ENCODE measurements around the gene LYST.
"Not testable (repeated sequence)": the region's sequence is repeated elsewhere in the genome, so short reads cannot be mapped to it uniquely, and the experiment has no call there.

Gene LYST

GRCh38 chr1:235628316-235629005, 238.2 kb downstream of the LYST start:
- Mint-ChIP-seq H3K4me3 (no peak overlapping the region), H3K9me3 (no peaks in the 10 kb centered on the region), H3K27me3 (peaks cover 12 to 36% of the 10 kb centered on the region in 2 donors), H3K27ac (no peak overlapping the region), H3K36me3 (no peaks in the 10 kb centered on the region), H3K4me1 (peaks cover 2 to 11% of the 10 kb centered on the region in 2 donors)
- ATAC-seq (replicated peaks): no peak
- DNase-seq: no peak

- Mint-ChIP-seq H3K4me3 (no peak overlapping the region), H3K27me3 (peaks cover 18 to 24% of the 10 kb centered on the region in 2 donors), H3K36me3 (no peaks in the 10 kb centered on the region), H3K9me3 (no peaks in the 10 kb centered on the region), H3K4me1 (no peaks in the 10 kb centered on the region), H3K27ac (no peak overlapping the region)
- DNase-seq: no peak
- no peak for ATAC-seq (replicated peaks)
These were observed 240.9 kb downstream of the LYST start for GRCh38 chr1:235625831-235626230.

- ATAC-seq (replicated peaks): no peak
- Mint-ChIP-seq H3K4me1 (no peaks in the 10 kb centered on the region), H3K36me3 (no peaks in the 10 kb centered on the region), H3K27me3 (peaks cover 18 to 23% of the 10 kb centered on the region in 2 donors), H3K27ac (no peak overlapping the region), H3K9me3 (no peaks in the 10 kb centered on the region), H3K4me3 (no peak overlapping the region)
- no peak for DNase-seq
These were observed 241.4 kb downstream of the LYST start for GRCh38 chr1:235625340-235625739.

- Mint-ChIP-seq H3K27me3 (peaks cover 18 to 23% of the 10 kb centered on the region in 2 donors), H3K4me3 (no peak overlapping the region), H3K4me1 (no peaks in the 10 kb centered on the region), H3K9me3 (no peaks in the 10 kb centered on the region), H3K36me3 (no peaks in the 10 kb centered on the region), H3K27ac (no peak overlapping the region)
- no peak for DNase-seq
- ATAC-seq (replicated peaks): no peak
These were observed 241.9 kb downstream of the LYST start for GRCh38 chr1:235624721-235625333.

GRCh38 chr1:235622936-235623779, 243.5 kb downstream of the LYST start:
- DNase-seq (no peak), ATAC-seq (replicated peaks) (no peak)
- H3K36me3 Mint-ChIP-seq: no peaks in the 10 kb centered on the region
- H3K4me1 Mint-ChIP-seq: no peaks in the 10 kb centered on the region
- no peaks in the 10 kb centered on the region for H3K9me3 Mint-ChIP-seq
- no peak overlapping the region for H3K4me3 Mint-ChIP-seq
- H3K27ac Mint-ChIP-seq: no peak overlapping the region
- peaks cover 18 to 23% of the 10 kb centered on the region in 2 donors for H3K27me3 Mint-ChIP-seq

GRCh38 chr1:235619149-235619548, 247.6 kb downstream of the LYST start:
- not testable (repeated sequence) for H3K4me3 Mint-ChIP-seq; H3K9me3 Mint-ChIP-seq; H3K36me3 Mint-ChIP-seq; DNase-seq; ATAC-seq (replicated peaks); H3K27ac Mint-ChIP-seq; H3K4me1 Mint-ChIP-seq
- H3K27me3 Mint-ChIP-seq: peaks cover 16 to 18% of the 10 kb centered on the region in 2 donors

- no peak for ATAC-seq (replicated peaks)
- no peak overlapping the region for H3K4me3 Mint-ChIP-seq
- H3K27me3 Mint-ChIP-seq: peaks cover 5 to 6% of the 10 kb centered on the region in 2 donors
- DNase-seq: no peak
- H3K36me3 Mint-ChIP-seq: no peaks in the 10 kb centered on the region
- no peaks in the 10 kb centered on the region for H3K4me1 Mint-ChIP-seq
- H3K27ac Mint-ChIP-seq: no peak overlapping the region
- no peaks in the 10 kb centered on the region for H3K9me3 Mint-ChIP-seq
These were observed 248.9 kb downstream of the LYST start for GRCh38 chr1:235617808-235618207.

- Mint-ChIP-seq H3K4me1 (no peaks in the 10 kb centered on the region), H3K27ac (no peak overlapping the region), H3K4me3 (no peak overlapping the region), H3K36me3 (no peaks in the 10 kb centered on the region), H3K27me3 (peaks cover 6% of the 10 kb centered on the region in 2 donors), H3K9me3 (no peaks in the 10 kb centered on the region)
- DNase-seq: no peak
- no peak for ATAC-seq (replicated peaks)
These were observed 249.6 kb downstream of the LYST start for GRCh38 chr1:235617140-235617539.

- DNase-seq (no peak), ATAC-seq (replicated peaks) (no peak)
- no peak overlapping the region for H3K4me3 Mint-ChIP-seq
- H3K36me3 Mint-ChIP-seq: no peaks in the 10 kb centered on the region
- no peak overlapping the region for H3K27ac Mint-ChIP-seq
- peaks cover 6 to 8% of the 10 kb centered on the region in 2 donors for H3K27me3 Mint-ChIP-seq
- H3K9me3 Mint-ChIP-seq: no peaks in the 10 kb centered on the region
- H3K4me1 Mint-ChIP-seq: no peaks in the 10 kb centered on the region
These were observed 252.2 kb downstream of the LYST start for GRCh38 chr1:235614442-235614954.

- no peak for DNase-seq
- no peaks in the 10 kb centered on the region for H3K9me3 Mint-ChIP-seq
- ATAC-seq (replicated peaks): no peak
- peaks cover 6 to 8% of the 10 kb centered on the region in 2 donors for H3K27me3 Mint-ChIP-seq
- no peaks in the 10 kb centered on the region for H3K36me3 Mint-ChIP-seq
- H3K27ac Mint-ChIP-seq: no peak overlapping the region
- no peak overlapping the region for H3K4me3 Mint-ChIP-seq
- no peaks in the 10 kb centered on the region for H3K4me1 Mint-ChIP-seq
These were observed 253.1 kb downstream of the LYST start for GRCh38 chr1:235613602-235614001.

GRCh38 chr1:235612761-235613160, 253.9 kb downstream of the LYST start:
- H3K4me1 Mint-ChIP-seq: no peaks in the 10 kb centered on the region

More at GRCh38 chr1:235612761-235613160, 253.9 kb downstream of the LYST start:
- no peaks in the 10 kb centered on the region for H3K36me3 Mint-ChIP-seq
- H3K27me3 Mint-ChIP-seq: peaks cover 6 to 8% of the 10 kb centered on the region in 2 donors
- H3K27ac Mint-ChIP-seq: no peak overlapping the region
- DNase-seq (no peak), ATAC-seq (replicated peaks) (no peak)
- H3K4me3 Mint-ChIP-seq: no peak overlapping the region
- no peaks in the 10 kb centered on the region for H3K9me3 Mint-ChIP-seq
